NOMO-1 treated with dmso at 0.1 percent for 144 hours (cell line): ENCODE data around the gene USB1.
A peak's percentile ranks its signal among the peaks of the same experiment; 100 is the strongest.
"Not testable (repeated sequence)": the region's sequence is repeated elsewhere in the genome, so short reads cannot be mapped to it uniquely, and the experiment has no call there.

ENCODE experiments used
- DNase-seq: peaks from one replicate; lab custom pipeline; 2025; ENCODE audit not compliant: unreplicated experiment; lab: John Stamatoyannopoulos, UW

USB1 gene

GRCh38 chr16:57994361-57994760 is 6.8 kb upstream of the USB1 start:
- no peak for DNase-seq

- DNase-seq, result peak; percentile 63
Observed at GRCh38 chr16:57994778-57995177, 6.4 kb upstream of the USB1 start.

GRCh38 chr16:57995721-57996405 is 5.3 kb upstream of the USB1 start:
- DNase-seq, result no peak

- no peak for DNase-seq
Observed at GRCh38 chr16:57996406-57997175, 4.6 kb upstream of the USB1 start.

- no peak for DNase-seq
Observed at GRCh38 chr16:57997176-57997527, 4.1 kb upstream of the USB1 start.

GRCh38 chr16:57997528-57998265 is 3.5 kb upstream of the USB1 start:
- no peak for DNase-seq

- DNase-seq, result peak; percentile 56
Observed at GRCh38 chr16:57998486-57998885, 2.7 kb upstream of the USB1 start.

- no peak for DNase-seq
Observed at GRCh38 chr16:57998992-57999365, 2.2 kb upstream of the USB1 start.

GRCh38 chr16:57999366-57999970 is 1.7 kb upstream of the USB1 start:
- DNase-seq, result no peak

- no peak for DNase-seq
Observed at GRCh38 chr16:57999971-58000705, 1.1 kb upstream of the USB1 start, which contains the start of gene ZNF319. TSS of gene ZNF319 (minus strand) at chr16:58000672. CDS start at chr16:57998265, 2,407 bp downstream.

GRCh38 chr16:58001781-58002415 is 691 bp downstream of the USB1 start:
- no peak for DNase-seq

- DNase-seq, result no peak
Observed at GRCh38 chr16:58002416-58002800, 1.2 kb downstream of the USB1 start.

- DNase-seq, result no peak
Observed at GRCh38 chr16:58002936-58003335, 1.7 kb downstream of the USB1 start.

- DNase-seq, result not testable (repeated sequence)
Observed at GRCh38 chr16:58004736-58005135, 3.5 kb downstream of the USB1 start.

- no peak for DNase-seq
Observed at GRCh38 chr16:58009856-58010416, 8.7 kb downstream of the USB1 start.

GRCh38 chr16:58010886-58011285 is 9.7 kb downstream of the USB1 start:
- no peak for DNase-seq

GRCh38 chr16:58011652-58012051 is 10.4 kb downstream of the USB1 start:
- DNase-seq, result no peak

GRCh38 chr16:58012481-58012880 is 11.3 kb downstream of the USB1 start:
- DNase-seq, result no peak

- no peak for DNase-seq
Observed at GRCh38 chr16:58013201-58013956, 12.2 kb downstream of the USB1 start.
